NT2/D1 (cell line): Measurements from ENCODE around the gene LGALS9C.
"Not testable (repeated sequence)": the region's sequence is repeated elsewhere in the genome, so short reads cannot be mapped to it uniquely, and the experiment has no call there.

Source experiments
- YY1 ChIP-seq: IDR thresholded peaks from 2 replicates; pipeline ENCODE4 v1.6.1; 2011; ENCODE audit not compliant: insufficient read length, insufficient read depth
- ZNF274 ChIP-seq: IDR thresholded peaks from 2 replicates; pipeline ENCODE4 v1.6.1; 2011; ENCODE audit warnings: mild to moderate bottlenecking, low read depth, low read length

DNA sequence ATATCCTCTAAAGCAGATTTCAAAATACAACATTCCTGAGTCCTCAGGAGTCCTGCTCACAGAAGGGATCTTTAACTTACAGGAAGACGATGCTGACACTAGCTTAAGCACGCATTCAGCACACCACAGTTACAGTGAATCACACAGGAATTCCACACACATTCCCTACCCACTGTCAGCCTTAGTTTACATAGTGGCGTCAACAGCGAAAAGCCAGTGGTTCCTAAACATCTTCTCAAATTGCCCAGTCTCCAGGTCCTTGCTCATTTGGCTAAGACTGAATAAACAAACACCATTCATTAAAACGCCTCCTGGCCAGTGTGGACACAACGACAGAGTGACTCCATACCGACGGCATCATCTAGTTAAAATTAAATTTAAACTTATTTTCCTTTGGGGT is 17.6 kb upstream of the LGALS9C start:
- not testable (repeated sequence) for TF ChIP-seq YY1, ZNF274
